CD4-positive, alpha-beta T cell treated with Interleukin-17A for 1 hour (primary cell): ENCODE data around the gene LMO3.
"Not testable (repeated sequence)": the region's sequence is repeated elsewhere in the genome, so short reads cannot be mapped to it uniquely, and the experiment has no call there.

ENCODE experiments used
- DNase-seq: peaks from one replicate; pipeline ENCODE4 v3.0.0-alpha.2; 2020

LMO3 gene

GRCh38 chr12:16537652-16538051, 68.3 kb downstream of the LMO3 start:
- not testable (repeated sequence) for DNase-seq

- DNase-seq = no peak
These were observed 74.3 kb downstream of the LMO3 start for GRCh38 chr12:16531621-16532020.

- no peak for DNase-seq
These were observed 75.6 kb downstream of the LMO3 start for GRCh38 chr12:16530268-16530850.

- DNase-seq = no peak
These were observed 79.3 kb downstream of the LMO3 start for GRCh38 chr12:16526693-16527092.

- no peak for DNase-seq
These were observed 81.6 kb downstream of the LMO3 start for GRCh38 chr12:16524378-16524777.

GRCh38 chr12:16523951-16524331, 82.0 kb downstream of the LMO3 start:
- DNase-seq = no peak

- no peak for DNase-seq
These were observed 82.5 kb downstream of the LMO3 start for GRCh38 chr12:16523284-16523950.

- DNase-seq = no peak
These were observed 85.6 kb downstream of the LMO3 start for GRCh38 chr12:16520328-16520727.

- DNase-seq = no peak
These were observed 90.3 kb downstream of the LMO3 start for GRCh38 chr12:16515666-16516065.

GRCh38 chr12:16513231-16513630, 92.7 kb downstream of the LMO3 start:
- no peak for DNase-seq

- no peak for DNase-seq
These were observed 96.6 kb downstream of the LMO3 start for GRCh38 chr12:16509411-16509810.

- DNase-seq = no peak
These were observed 99.6 kb downstream of the LMO3 start for GRCh38 chr12:16506394-16506793.

GRCh38 chr12:16504200-16504599, 101.8 kb downstream of the LMO3 start:
- no peak for DNase-seq

- no peak for DNase-seq
These were observed 106.4 kb downstream of the LMO3 start for GRCh38 chr12:16499611-16500010.
